OCI-LY3 (cell line): Measurements from ENCODE around the gene CDT1.

Experiments used
- CTCF ChIP-seq: fragments of 200-600, 300-600 bp; sonication (generic); IDR thresholded peaks from 2 replicates; pipeline ENCODE4 v1.5.1; 2014; ENCODE audit warnings: antibody characterized with exemption, low read length, low read depth
- EZH2phosphoT487 ChIP-seq: fragments of 200-600 bp; shearing (Covaris generic); IDR thresholded peaks from 2 replicates; pipeline ENCODE4 v1.6.1; 2018; ENCODE audit warnings: antibody characterized with exemption, mixed run types, low read depth

GRCh38 chr16:88793251-88793954 lies 10.2 kb upstream of the CDT1 start:
- TF ChIP-seq CTCF: no peak
- no peak for TF ChIP-seq EZH2phosphoT487
